Lung (tissue), 12 donors: ENCODE data around the gene ASCC1. TPM values are rescaled to one million over a fixed set of nuclear protein-coding genes. Genes with fewer than 3 reads are reported as not detected.

Experiments
- ATAC-seq: fragments of 200-7000 bp; cut with Tn5 transposase; one replicate; pipeline ENCODE4 v1.9.1; 2020; ENCODE audit warnings: moderate number of reproducible peaks; ENCODE audit not compliant: insufficient read depth, low FRiP score
- DNase-seq, 3 donors: peaks; one replicate each; pipeline ENCODE4 v3.0.0-alpha.2; 2013 to 2017
- H3K27ac ChIP-seq, 2 donors: one replicate each; pipeline ENCODE4 v1.5.1; 2013; ENCODE audit warnings: mild to moderate bottlenecking in 2 of 2, moderate library complexity in 2 of 2, control low read depth in 1 of 2, inconsistent platforms in 1 of 2, low read depth in 1 of 2, low read length in 1 of 2
- H3K27me3 ChIP-seq, 3 donors: one replicate each; pipeline ENCODE4 v1.5.1; 2013; ENCODE audit warnings: low read length in 2 of 3; ENCODE audit not compliant: control insufficient read depth in 3 of 3, insufficient read depth in 3 of 3
- H3K36me3 ChIP-seq, 4 donors: one replicate each; pipeline ENCODE4 v1.5.1; 2013; ENCODE audit warnings: low read length in 4 of 4, mild to moderate bottlenecking in 1 of 4, moderate library complexity in 1 of 4; ENCODE audit not compliant: control insufficient read depth in 4 of 4, insufficient read depth in 4 of 4
- H3K4me1 ChIP-seq, 5 donors: one replicate each; pipeline ENCODE4 v1.5.1; 2013; ENCODE audit warnings: low read length in 5 of 5, mild to moderate bottlenecking in 2 of 5, moderate library complexity in 1 of 5; ENCODE audit not compliant: control insufficient read depth in 5 of 5, insufficient read depth in 5 of 5
- H3K4me3 ChIP-seq: one replicate; pipeline ENCODE4 v1.5.1; 2013; ENCODE audit warnings: mild to moderate bottlenecking, control low read depth, moderate library complexity
- H3K9ac ChIP-seq, 2 donors: one replicate each; pipeline ENCODE4 v1.5.1; 2013; ENCODE audit warnings: low read length in 2 of 2, control low read depth in 1 of 2; ENCODE audit not compliant: insufficient read depth in 1 of 2
- H3K9me3 ChIP-seq, 4 donors: one replicate each; pipeline ENCODE4 v1.5.1; 2013; ENCODE audit warnings: low read length in 3 of 4, mild to moderate bottlenecking in 1 of 4, moderate library complexity in 1 of 4; ENCODE audit not compliant: control insufficient read depth in 4 of 4, insufficient read depth in 3 of 4
- CTCF ChIP-seq: IDR thresholded peaks from 2 replicates; pipeline ENCODE4 v1.5.1; 2012; ENCODE audit warnings: mild to moderate bottlenecking; ENCODE audit errors: control extremely low read depth, extremely low read depth
- WGBS, 2 donors: extraction: QIAGEN DNeasy Blood & Tissue Kit; methylation state at CpG; one replicate each; pipeline ENCODE4 v1.1.7; 2013; 5-methylcytosine and 5-hydroxymethylcytosine counted together
- polyA plus RNA-seq, 2 donors: library from polyadenylated mRNA; stranded (reverse); fragments of 200-250 nt; gene quantifications; one replicate each; pipeline ENCODE4 v1.2.1, GENCODE V29; 2013
- total RNA-seq, 2 donors: library from RNA; depleted of rRNA in 1 of 2; stranded (reverse); fragments of >200 nt in 1 of 2; gene quantifications; one replicate each; pipeline ENCODE4 v1.2.1, GENCODE V29; 2014 to 2021
- donor health status: control.
- donor health status: control.
- donor health status: Bipolar disorder and iron deficiency.
- donor health status: healthy.
- donor health status: DM: yes; HTN: yes; CAD: no.

ASCC1 gene
- total and polyA plus RNA-seq, 4 donors, result 9.0 to 29.9 (median 24.2) TPM

GRCh38 chr10:72235544-72236279, 19.6 kb upstream of the ASCC1 start:
- Histone ChIP-seq H3K4me1 (peaks cover 0 to 1% (median 0%) of the 10 kb centered on the region in 5 donors), H3K36me3 (peaks cover 15 to 25% (median 19%) of the 10 kb centered on the region in 4 donors), H3K4me3 (no peak overlapping the region), H3K9me3 (no peaks in the 10 kb centered on the region), H3K9ac (no peak overlapping the region), H3K27ac (peak overlapping the region in 1 of 2 donors; percentile 42), H3K27me3 (no peaks in the 10 kb centered on the region)
- DNase-seq (no peak), ATAC-seq (no peak)
- TF ChIP-seq CTCF, result no peak
- WGBS, 2 donors, result 92% methylated on average over 6 of the region's 6 CpGs

- Histone ChIP-seq H3K36me3 (peaks cover 17 to 26% (median 21%) of the 10 kb centered on the region in 4 donors), H3K27ac (no peak overlapping the region)
- no peak for ATAC-seq
Observed at GRCh38 chr10:72234560-72235095, 18.6 kb upstream of the ASCC1 start.

GRCh38 chr10:72233621-72234020, 17.5 kb upstream of the ASCC1 start:
- Histone ChIP-seq H3K4me3 (no peak overlapping the region), H3K4me1 (peaks cover 0 to 6% (median 1%) of the 10 kb centered on the region in 5 donors), H3K27me3 (no peaks in the 10 kb centered on the region), H3K36me3 (peaks cover 17 to 26% (median 23%) of the 10 kb centered on the region in 4 donors), H3K9ac (no peak overlapping the region), H3K27ac (no peak overlapping the region), H3K9me3 (no peaks in the 10 kb centered on the region)
- DNase-seq (no peak), ATAC-seq (no peak)
- TF ChIP-seq CTCF, result no peak

More at GRCh38 chr10:72234560-72235095, 18.6 kb upstream of the ASCC1 start:
- WGBS, 2 donors, result 89 to 91% methylated on average over 6 of the region's 6 CpGs
- H3K27me3 ChIP-seq, result no peaks in the 10 kb centered on the region
- DNase-seq, result no peak
- no peaks in the 10 kb centered on the region for H3K9me3 ChIP-seq
- no peak overlapping the region for H3K4me3 ChIP-seq
- H3K4me1 ChIP-seq, result peaks cover 0 to 3% (median 0%) of the 10 kb centered on the region in 5 donors
- H3K9ac ChIP-seq, result no peak overlapping the region
- TF ChIP-seq CTCF, result no peak
